ENCODE data around the gene AOAH.

GRCh38 chr7:36562121-36562520 is 162.2 kb downstream of the AOAH start:
- TF ChIP-seq CTCF (IDR thresholded peaks at IDR 0.05; ENCODE audit: low read length) (no peak), EZH2phosphoT487 (IDR thresholded peaks at IDR 0.05; ENCODE audit: low read length) (no peak), EZH2 (optimal IDR thresholded peaks at IDR 0.05; ENCODE audit: low read depth, low read length) (no peak)
